Measurements from ENCODE around the gene KCND1.

Gene KCND1

GRCh38 chrX:49002091-49002935 lies 30.7 kb upstream of the KCND1 start, which contains the start of gene GRIPAP1 (continued):
- no peak for TF ChIP-seq ZNF274 (IDR thresholded peaks at IDR 0.05; ENCODE audit: low read length)
- TF ChIP-seq ZNF274 (tag by site-specific recombination; IDR thresholded peaks at IDR 0.05; ENCODE audit: borderline replicate concordance): no peak
- TF ChIP-seq ZNF211 (tag by site-specific recombination; IDR thresholded peaks at IDR 0.05; ENCODE audit: low read depth): no peak
- 0 out of 2 replicates have a peak, but pooled peaks have one; percentile 13 for TF ChIP-seq KLF7 (tag by site-specific recombination; IDR thresholded peaks at IDR 0.05; ENCODE audit: borderline replicate concordance)
- no peak for TF ChIP-seq ZNF112 (tag by site-specific recombination; IDR thresholded peaks at IDR 0.05)
- TF ChIP-seq ZNF26 (tag by site-specific recombination; IDR thresholded peaks at IDR 0.05): no peak
- no peak for TF ChIP-seq HOXA7 (CRISPR knock-in tag; IDR thresholded peaks at IDR 0.05; ENCODE audit: borderline replicate concordance)
- TF ChIP-seq ZNF223 (tag by site-specific recombination; IDR thresholded peaks at IDR 0.05): no peak
- TF ChIP-seq ZNF19 (tag by site-specific recombination; IDR thresholded peaks at IDR 0.05; ENCODE audit: low read depth): no peak
- TF ChIP-seq ZNF76 (tag by site-specific recombination; IDR thresholded peaks at IDR 0.05; ENCODE audit: borderline replicate concordance, low read depth): no peak
- TF ChIP-seq KLF17 (tag by site-specific recombination; IDR thresholded peaks at IDR 0.05): peak; percentile 75; the same call in 1 of the 2 replicates
- no peak; the same call in 1 of the 2 replicates for TF ChIP-seq ZNF280D (tag by site-specific recombination; IDR thresholded peaks at IDR 0.05)
- TF ChIP-seq ZNF366 (tag by site-specific recombination; conservative IDR thresholded peaks at IDR 0.05): 0 out of 2 replicates have a peak, but pooled peaks have one; percentile 15
- no peak for TF ChIP-seq ZNF426 (tag by site-specific recombination; IDR thresholded peaks at IDR 0.05)
- TF ChIP-seq ZNF280C (tag by site-specific recombination; IDR thresholded peaks at IDR 0.05): no peak
- peak; percentile 17; the same call in 1 of the 2 replicates for TF ChIP-seq INSM2 (tag by site-specific recombination; IDR thresholded peaks at IDR 0.05)
- no peak for TF ChIP-seq ZNF610 (tag by site-specific recombination; IDR thresholded peaks at IDR 0.05; ENCODE audit: borderline replicate concordance)
- no peak for TF ChIP-seq ZBTB49 (tag by site-specific recombination; IDR thresholded peaks at IDR 0.05; ENCODE audit: low read depth)
- TF ChIP-seq ZSCAN5A (tag by site-specific recombination; IDR thresholded peaks at IDR 0.05): no peak
- TF ChIP-seq PATZ1 (tag by site-specific recombination; IDR thresholded peaks at IDR 0.05): peak; percentile 98
- no peak for TF ChIP-seq MYNN (tag by site-specific recombination; IDR thresholded peaks at IDR 0.05; ENCODE audit: borderline replicate concordance)
- TF ChIP-seq ZNF2 (tag by site-specific recombination; IDR thresholded peaks at IDR 0.05): 0 out of 2 replicates have a peak, but pooled peaks have one; percentile 52

Data from HEK293 (cell line).